Measurements from ENCODE around the gene MAN2A2.

Gene MAN2A2

DNA sequence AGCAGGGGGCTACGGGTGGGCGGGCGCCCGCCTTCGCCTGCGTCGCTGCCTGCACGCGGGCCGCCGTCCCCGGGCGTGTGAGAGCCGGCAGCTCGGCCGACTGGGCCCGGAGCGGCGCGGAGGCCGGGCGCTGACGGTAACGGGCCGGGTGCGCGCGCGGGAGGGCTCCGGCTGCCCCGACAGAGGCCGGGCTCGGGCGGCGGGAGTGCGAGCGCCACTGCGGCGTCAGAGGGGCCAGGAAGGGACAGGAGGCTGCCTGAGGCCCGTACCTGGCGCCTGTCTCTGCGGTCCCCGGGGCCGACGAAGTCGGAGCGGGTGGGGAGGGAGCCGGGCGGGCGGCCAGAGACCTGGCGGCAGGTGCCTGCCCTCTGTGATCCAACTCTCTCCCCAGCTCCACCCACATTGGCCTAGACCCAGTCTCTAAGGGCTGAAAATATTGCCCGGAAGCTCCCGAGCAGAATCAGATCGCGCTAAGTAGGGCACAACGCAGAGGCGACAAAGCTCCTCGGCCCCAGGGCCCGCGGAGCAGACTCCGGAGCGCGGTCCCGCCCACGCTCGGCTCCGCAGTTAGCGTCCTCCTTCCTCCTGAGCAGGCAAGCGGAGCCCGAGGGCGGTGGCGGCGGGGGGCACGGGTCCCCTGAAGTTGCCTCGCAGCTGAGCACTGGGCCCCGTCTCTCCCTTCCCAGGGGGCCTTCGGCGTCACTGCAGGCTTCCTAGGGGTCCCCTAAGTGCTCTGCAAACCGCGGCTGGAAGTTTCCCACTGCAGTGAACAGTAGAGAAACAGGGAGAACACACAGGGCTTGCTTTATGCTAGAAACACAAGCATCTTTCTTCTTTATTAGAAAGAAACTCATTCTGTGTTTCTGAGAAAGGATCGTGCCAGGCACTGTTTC is at the start of gene MAN2A2:
TSS of gene MAN2A2 (plus strand) at position 463 of the 893 bp plus-strand sequence. CDS start 906 bp downstream, outside the sequence.
- peaks cover 18% of the 10 kb centered on the region for H3K4me1 ChIP-seq (ENCODE audit: control insufficient read depth, insufficient read depth, low read length)
- peaks cover 22% of the 10 kb centered on the region for H3K36me3 ChIP-seq (ENCODE audit: control insufficient read depth, insufficient read depth, low read length)
- H3K27me3 ChIP-seq (ENCODE audit: control insufficient read depth, insufficient read depth, low read length): no peaks in the 10 kb centered on the region
- no peaks in the 10 kb centered on the region for H3K9me3 ChIP-seq (ENCODE audit: control insufficient read depth, low read length)
- peak within 1 kb of the TSS; percentile 84 for H3K9ac ChIP-seq (ENCODE audit: low read length)
- peak within 1 kb of the TSS; percentile 85 for H3K4me3 ChIP-seq (ENCODE audit: low read length)

DNA sequence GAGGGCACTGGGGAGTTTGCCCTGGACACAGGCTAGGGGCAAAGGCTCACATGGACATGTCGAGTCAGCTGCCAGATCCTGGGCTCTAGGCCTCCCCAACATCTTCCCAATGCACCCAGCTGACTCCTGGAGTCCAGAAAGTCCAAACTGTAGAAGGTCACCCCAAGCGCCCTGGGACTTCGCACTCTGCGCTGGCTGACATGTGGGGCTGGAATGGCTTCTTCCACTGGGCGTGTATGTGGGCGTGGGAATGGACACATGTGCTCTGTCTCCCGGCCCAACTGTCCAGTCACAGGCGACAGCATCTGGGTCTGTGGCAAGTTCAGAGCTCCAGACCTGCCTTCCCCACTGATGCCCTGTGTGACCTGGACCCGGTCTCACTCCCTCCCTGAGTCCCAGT is 48.0 kb upstream of the MAN2A2 start:
- Histone ChIP-seq H3K9ac (ENCODE audit: low read length) (no peak overlapping the region), H3K27me3 (ENCODE audit: control insufficient read depth, insufficient read depth, low read length) (no peaks in the 10 kb centered on the region), H3K9me3 (ENCODE audit: control insufficient read depth, low read length) (no peaks in the 10 kb centered on the region), H3K36me3 (ENCODE audit: control insufficient read depth, insufficient read depth, low read length) (no peaks in the 10 kb centered on the region), H3K4me3 (ENCODE audit: low read length) (no peak overlapping the region), H3K4me1 (ENCODE audit: control insufficient read depth, insufficient read depth, low read length) (peaks cover 23% of the 10 kb centered on the region)

DNA sequence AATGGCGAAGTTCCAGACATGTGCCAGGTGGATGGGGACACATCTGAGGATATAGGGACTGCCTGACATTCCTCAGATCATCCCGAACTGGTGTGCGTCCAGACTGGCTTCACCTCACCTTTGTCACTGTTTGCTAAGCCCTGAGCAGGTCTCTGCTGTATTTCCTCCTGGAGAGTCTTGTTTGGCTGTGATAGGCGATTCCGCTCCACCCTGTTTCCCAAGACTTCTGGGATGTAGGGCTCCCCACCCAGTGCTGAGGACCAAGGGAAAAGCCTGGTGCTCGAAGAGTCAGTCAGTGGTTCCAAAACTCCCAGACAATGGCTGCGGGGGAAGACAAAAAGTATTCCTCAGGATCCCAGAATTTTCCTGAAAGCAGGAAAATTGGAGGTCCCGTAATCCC is 45.8 kb upstream of the MAN2A2 start:
- H3K4me1 ChIP-seq (ENCODE audit: control insufficient read depth, insufficient read depth, low read length): peaks cover 30% of the 10 kb centered on the region
- no peaks in the 10 kb centered on the region for H3K36me3 ChIP-seq (ENCODE audit: control insufficient read depth, insufficient read depth, low read length)

GRCh38 chr15:90857883-90858443 is 45.1 kb upstream of the MAN2A2 start:
- no peak overlapping the region for H3K9ac ChIP-seq (ENCODE audit: low read length)
- no peaks in the 10 kb centered on the region for H3K36me3 ChIP-seq (ENCODE audit: control insufficient read depth, insufficient read depth, low read length)
- H3K4me3 ChIP-seq (ENCODE audit: low read length): no peak overlapping the region
- H3K9me3 ChIP-seq (ENCODE audit: control insufficient read depth, low read length): no peaks in the 10 kb centered on the region
- H3K27me3 ChIP-seq (ENCODE audit: control insufficient read depth, insufficient read depth, low read length): no peaks in the 10 kb centered on the region
- peaks cover 30% of the 10 kb centered on the region for H3K4me1 ChIP-seq (ENCODE audit: control insufficient read depth, insufficient read depth, low read length)

More for the DNA sequence above, 45.8 kb upstream of the MAN2A2 start:
- H3K9ac ChIP-seq (ENCODE audit: low read length): no peak overlapping the region
- H3K27me3 ChIP-seq (ENCODE audit: control insufficient read depth, insufficient read depth, low read length): no peaks in the 10 kb centered on the region
- no peak overlapping the region for H3K4me3 ChIP-seq (ENCODE audit: low read length)
- no peaks in the 10 kb centered on the region for H3K9me3 ChIP-seq (ENCODE audit: control insufficient read depth, low read length)

- Histone ChIP-seq H3K4me3 (ENCODE audit: low read length) (no peak overlapping the region), H3K9me3 (ENCODE audit: control insufficient read depth, low read length) (no peaks in the 10 kb centered on the region), H3K9ac (ENCODE audit: low read length) (no peak overlapping the region), H3K27me3 (ENCODE audit: control insufficient read depth, insufficient read depth, low read length) (no peaks in the 10 kb centered on the region), H3K4me1 (ENCODE audit: control insufficient read depth, insufficient read depth, low read length) (peaks cover 30% of the 10 kb centered on the region), H3K36me3 (ENCODE audit: control insufficient read depth, insufficient read depth, low read length) (no peaks in the 10 kb centered on the region)
Measured at GRCh38 chr15:90859234-90860131, 43.6 kb upstream of the MAN2A2 start.

DNA sequence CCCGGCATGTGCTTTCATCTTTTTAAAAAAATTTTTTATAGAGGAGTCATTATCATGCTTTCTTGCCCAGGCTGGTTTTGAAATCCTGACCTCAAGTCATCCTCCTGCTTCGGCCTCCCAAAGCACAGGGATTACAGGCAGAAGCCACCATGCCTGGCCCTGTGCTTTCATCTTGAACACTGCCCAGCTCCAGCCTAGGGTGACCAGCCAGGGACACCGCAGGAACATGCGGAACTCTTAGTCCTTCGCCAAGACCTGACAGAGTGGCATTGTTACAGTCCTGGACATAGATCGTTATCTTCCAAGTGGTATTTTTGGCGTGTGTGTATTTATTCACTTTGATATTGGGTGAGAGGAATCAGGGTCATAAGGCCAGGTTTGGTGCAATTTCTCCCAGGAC is 42.7 kb upstream of the MAN2A2 start:
- peaks cover 30% of the 10 kb centered on the region for H3K4me1 ChIP-seq (ENCODE audit: control insufficient read depth, insufficient read depth, low read length)
- H3K27me3 ChIP-seq (ENCODE audit: control insufficient read depth, insufficient read depth, low read length): no peaks in the 10 kb centered on the region
- H3K36me3 ChIP-seq (ENCODE audit: control insufficient read depth, insufficient read depth, low read length): no peaks in the 10 kb centered on the region
- H3K9me3 ChIP-seq (ENCODE audit: control insufficient read depth, low read length): no peaks in the 10 kb centered on the region
- H3K9ac ChIP-seq (ENCODE audit: low read length): no peak overlapping the region
- H3K4me3 ChIP-seq (ENCODE audit: low read length): no peak overlapping the region

GRCh38 chr15:90860942-90861675 is 42.0 kb upstream of the MAN2A2 start:
- no peak overlapping the region for H3K4me3 ChIP-seq (ENCODE audit: low read length)
- H3K9ac ChIP-seq (ENCODE audit: low read length): no peak overlapping the region
- no peaks in the 10 kb centered on the region for H3K9me3 ChIP-seq (ENCODE audit: control insufficient read depth, low read length)
- H3K4me1 ChIP-seq (ENCODE audit: control insufficient read depth, insufficient read depth, low read length): peaks cover 30% of the 10 kb centered on the region
- no peaks in the 10 kb centered on the region for H3K27me3 ChIP-seq (ENCODE audit: control insufficient read depth, insufficient read depth, low read length)
- no peaks in the 10 kb centered on the region for H3K36me3 ChIP-seq (ENCODE audit: control insufficient read depth, insufficient read depth, low read length)

DNA sequence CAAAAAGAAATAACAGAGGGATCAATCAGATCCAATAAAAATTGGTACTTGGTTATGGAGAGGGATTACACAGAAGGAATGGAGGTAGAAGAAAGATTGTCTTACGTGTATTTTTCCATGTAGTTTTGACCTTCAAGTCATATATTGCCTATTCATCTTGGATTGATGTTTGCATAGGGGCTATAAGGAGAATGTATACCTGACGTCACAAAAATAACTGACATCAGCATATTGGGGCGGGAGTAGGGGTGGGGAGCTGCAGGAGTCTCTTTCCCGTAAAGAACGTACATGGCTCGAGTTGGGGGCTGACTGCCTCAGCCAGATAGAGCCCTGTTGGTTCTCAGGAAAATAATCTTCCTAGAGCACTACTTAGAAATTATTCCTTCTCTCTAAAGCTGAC is 40.6 kb upstream of the MAN2A2 start:
- H3K4me1 ChIP-seq (ENCODE audit: control insufficient read depth, insufficient read depth, low read length): peaks cover 21% of the 10 kb centered on the region
- no peak overlapping the region for H3K4me3 ChIP-seq (ENCODE audit: low read length)
- H3K27me3 ChIP-seq (ENCODE audit: control insufficient read depth, insufficient read depth, low read length): no peaks in the 10 kb centered on the region
- no peak overlapping the region for H3K9ac ChIP-seq (ENCODE audit: low read length)
- H3K9me3 ChIP-seq (ENCODE audit: control insufficient read depth, low read length): no peaks in the 10 kb centered on the region
- H3K36me3 ChIP-seq (ENCODE audit: control insufficient read depth, insufficient read depth, low read length): no peaks in the 10 kb centered on the region

DNA sequence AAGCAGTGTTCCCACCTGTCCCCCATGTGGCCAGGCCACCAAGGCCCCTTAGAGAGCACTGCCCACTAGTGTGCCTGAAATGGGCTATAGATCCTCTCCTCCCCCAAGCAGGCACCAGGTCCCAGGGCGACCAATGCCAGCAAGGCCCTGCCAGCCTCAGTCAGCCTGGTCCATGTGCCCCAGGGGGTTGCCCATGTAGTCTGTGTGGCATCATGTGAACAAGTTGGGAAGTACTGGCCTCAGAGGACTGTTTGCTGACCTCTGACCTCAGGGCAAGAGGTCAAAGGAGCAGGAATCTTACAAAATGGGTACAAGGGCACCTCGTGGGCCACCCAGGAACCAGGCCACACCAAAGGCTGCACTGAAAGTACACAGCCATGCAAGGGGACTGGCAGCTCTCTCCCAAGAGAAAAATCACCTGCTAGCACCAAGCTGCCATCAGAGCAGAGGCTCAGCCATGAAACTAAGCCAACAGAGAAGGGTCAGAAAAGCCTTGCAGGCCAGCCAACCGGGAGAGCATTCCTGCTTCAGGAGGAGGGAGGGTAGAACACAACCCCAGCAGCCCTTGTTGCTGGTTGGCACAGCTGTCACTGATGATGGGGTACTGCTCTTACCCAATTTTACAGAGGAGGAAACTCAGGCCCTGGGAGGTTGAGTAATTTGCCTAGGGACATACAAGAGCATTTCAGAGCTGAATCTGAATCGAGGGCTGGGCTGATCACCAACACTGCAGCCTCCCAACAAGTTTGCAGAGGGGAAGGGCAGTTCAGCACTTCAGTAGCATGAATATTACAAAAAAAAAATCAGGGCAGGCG is 39.9 kb upstream of the MAN2A2 start:
- H3K9ac ChIP-seq (ENCODE audit: low read length): no peak overlapping the region
- no peaks in the 10 kb centered on the region for H3K9me3 ChIP-seq (ENCODE audit: control insufficient read depth, low read length)
- peaks cover 17% of the 10 kb centered on the region for H3K4me1 ChIP-seq (ENCODE audit: control insufficient read depth, insufficient read depth, low read length)
- no peak overlapping the region for H3K4me3 ChIP-seq (ENCODE audit: low read length)
- H3K36me3 ChIP-seq (ENCODE audit: control insufficient read depth, insufficient read depth, low read length): no peaks in the 10 kb centered on the region
- H3K27me3 ChIP-seq (ENCODE audit: control insufficient read depth, insufficient read depth, low read length): no peaks in the 10 kb centered on the region

GRCh38 chr15:90863987-90864386 is 39.1 kb upstream of the MAN2A2 start:
- Histone ChIP-seq H3K4me3 (ENCODE audit: low read length) (no peak overlapping the region), H3K9ac (ENCODE audit: low read length) (no peak overlapping the region), H3K27me3 (ENCODE audit: control insufficient read depth, insufficient read depth, low read length) (no peaks in the 10 kb centered on the region), H3K36me3 (ENCODE audit: control insufficient read depth, insufficient read depth, low read length) (no peaks in the 10 kb centered on the region), H3K9me3 (ENCODE audit: control insufficient read depth, low read length) (no peaks in the 10 kb centered on the region), H3K4me1 (ENCODE audit: control insufficient read depth, insufficient read depth, low read length) (peaks cover 23% of the 10 kb centered on the region)

DNA sequence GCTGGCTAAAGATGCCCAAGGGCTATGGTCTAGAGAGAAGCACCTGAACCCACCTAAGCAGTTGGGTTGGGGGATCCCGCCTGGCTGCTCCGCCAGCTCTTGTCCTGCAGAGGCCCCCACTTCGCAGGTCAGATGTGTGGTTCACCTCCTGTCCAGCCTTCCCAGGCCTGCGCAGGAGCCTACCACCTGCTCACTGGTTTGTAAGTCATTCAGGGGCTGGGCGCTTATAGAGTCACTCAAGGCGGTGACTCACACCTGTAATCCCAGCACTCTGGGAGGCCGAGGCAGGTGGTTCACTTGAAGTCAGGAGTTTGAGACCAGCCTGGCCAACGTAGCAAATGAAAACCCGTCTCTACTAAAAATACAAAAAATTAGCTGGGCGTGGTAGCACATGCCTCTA is 38.6 kb upstream of the MAN2A2 start:
- Histone ChIP-seq H3K4me1 (ENCODE audit: control insufficient read depth, insufficient read depth, low read length) (peaks cover 24% of the 10 kb centered on the region), H3K9me3 (ENCODE audit: control insufficient read depth, low read length) (no peaks in the 10 kb centered on the region), H3K9ac (ENCODE audit: low read length) (no peak overlapping the region), H3K4me3 (ENCODE audit: low read length) (no peak overlapping the region), H3K27me3 (ENCODE audit: control insufficient read depth, insufficient read depth, low read length) (no peaks in the 10 kb centered on the region), H3K36me3 (ENCODE audit: control insufficient read depth, insufficient read depth, low read length) (no peaks in the 10 kb centered on the region)

All from mucosa of stomach (tissue), 1 donor.